OCI-LY3 (cell line): ENCODE results near the gene ARHGAP15.

Source experiments
- EZH2phosphoT487 ChIP-seq: fragments of 200-600 bp; shearing (Covaris generic); IDR thresholded peaks from 2 replicates; pipeline ENCODE4 v1.6.1; 2018; ENCODE audit warnings: antibody characterized with exemption, mixed run types, low read depth
- TF ChIP-seq, protein P1 (sequence below): fragments of 200-600, 300-600 bp; sonication (generic); IDR thresholded peaks from 2 replicates; pipeline ENCODE4 v1.5.1; 2014; ENCODE audit warnings: antibody characterized with exemption, low read length, low read depth

DNA sequence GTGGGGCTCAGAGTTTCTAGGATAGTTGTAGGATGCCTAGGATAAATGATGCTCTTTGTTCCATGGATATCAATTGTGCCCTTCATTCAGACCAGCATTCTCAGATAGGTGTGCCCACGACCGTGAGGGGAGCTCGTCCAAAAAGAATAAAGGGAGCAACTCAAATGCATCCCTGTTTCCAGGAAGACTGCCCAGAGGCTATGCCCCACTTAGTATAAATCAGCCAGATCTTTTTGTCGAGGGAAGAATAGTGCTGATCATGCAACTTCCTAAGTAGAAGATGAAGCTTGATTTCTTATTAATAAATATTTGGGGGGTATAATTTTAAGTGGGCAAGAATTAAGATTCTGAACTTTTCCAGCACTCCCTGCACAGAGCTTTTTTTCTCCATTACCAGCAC is 450.2 kb downstream of the ARHGAP15 start:
- TF ChIP-seq, protein P1, sequence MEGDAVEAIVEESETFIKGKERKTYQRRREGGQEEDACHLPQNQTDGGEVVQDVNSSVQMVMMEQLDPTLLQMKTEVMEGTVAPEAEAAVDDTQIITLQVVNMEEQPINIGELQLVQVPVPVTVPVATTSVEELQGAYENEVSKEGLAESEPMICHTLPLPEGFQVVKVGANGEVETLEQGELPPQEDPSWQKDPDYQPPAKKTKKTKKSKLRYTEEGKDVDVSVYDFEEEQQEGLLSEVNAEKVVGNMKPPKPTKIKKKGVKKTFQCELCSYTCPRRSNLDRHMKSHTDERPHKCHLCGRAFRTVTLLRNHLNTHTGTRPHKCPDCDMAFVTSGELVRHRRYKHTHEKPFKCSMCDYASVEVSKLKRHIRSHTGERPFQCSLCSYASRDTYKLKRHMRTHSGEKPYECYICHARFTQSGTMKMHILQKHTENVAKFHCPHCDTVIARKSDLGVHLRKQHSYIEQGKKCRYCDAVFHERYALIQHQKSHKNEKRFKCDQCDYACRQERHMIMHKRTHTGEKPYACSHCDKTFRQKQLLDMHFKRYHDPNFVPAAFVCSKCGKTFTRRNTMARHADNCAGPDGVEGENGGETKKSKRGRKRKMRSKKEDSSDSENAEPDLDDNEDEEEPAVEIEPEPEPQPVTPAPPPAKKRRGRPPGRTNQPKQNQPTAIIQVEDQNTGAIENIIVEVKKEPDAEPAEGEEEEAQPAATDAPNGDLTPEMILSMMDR, result no peak
- TF ChIP-seq EZH2phosphoT487, result no peak
